ENCODE measurements around the gene PIP5K1B. TPM values are rescaled to one million over a fixed set of nuclear protein-coding genes. Genes with fewer than 3 reads are reported as not detected.

The PIP5K1B gene
- total RNA-seq, 1 experiment from 2014 or later = 9.0 TPM

DNA sequence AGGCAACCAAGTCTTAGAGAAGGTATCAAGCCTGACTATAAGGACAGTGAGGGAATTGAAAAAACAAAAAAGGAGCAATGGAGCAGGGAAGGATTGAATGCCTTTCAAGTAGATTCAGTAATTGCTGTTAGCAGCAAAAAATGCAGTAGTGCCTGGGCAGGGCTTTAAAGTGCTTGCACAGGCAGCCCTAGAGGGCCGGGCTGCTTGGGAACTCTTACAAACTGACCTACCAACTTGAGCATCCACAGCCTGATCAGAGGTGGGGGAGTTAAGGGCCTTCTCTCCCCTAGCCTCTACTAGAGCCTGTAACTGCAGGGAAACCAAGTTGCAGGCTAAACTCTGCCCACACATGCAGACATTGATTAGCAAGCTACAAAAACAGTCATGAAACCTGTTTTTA, 349.9 kb downstream of the PIP5K1B start:
- BruUV-seq (replicated peaks) = no TSS peak
- no peaks in the 10 kb centered on the region for H3K27me3 Mint-ChIP-seq (ENCODE audit: unreplicated experiment)

DNA sequence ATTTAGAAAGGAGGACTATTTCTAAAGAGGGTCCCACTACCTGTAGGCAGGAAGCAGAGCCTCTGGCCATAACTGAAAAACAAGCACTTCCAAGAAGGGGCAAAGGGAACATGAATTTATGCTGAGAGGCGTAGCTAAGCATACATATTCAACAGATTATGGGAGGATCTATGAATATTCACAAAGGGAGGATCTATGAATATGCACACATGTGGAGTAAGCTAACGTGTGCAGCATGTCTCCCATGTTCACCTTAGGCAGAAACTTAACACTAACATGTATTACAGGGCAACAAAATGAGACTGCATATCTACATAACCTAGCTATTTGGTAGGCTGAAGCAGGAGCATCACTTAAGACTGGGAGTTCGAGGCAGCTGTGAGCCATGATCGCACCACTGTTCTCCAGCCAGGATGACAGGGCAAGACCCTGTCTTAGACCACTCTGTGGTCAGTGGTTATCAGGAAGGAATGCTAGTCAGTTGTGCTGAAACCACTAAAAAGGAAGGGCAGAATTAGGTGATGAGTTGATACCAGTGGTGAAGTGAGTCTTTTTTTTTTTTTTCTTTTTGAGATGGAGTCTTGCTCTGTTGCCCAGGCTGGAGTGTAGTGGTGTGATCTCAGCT, 351.3 kb downstream of the PIP5K1B start:
- H3K36me3 Mint-ChIP-seq (ENCODE audit: insufficient read depth, unreplicated experiment) = peaks cover 5% of the 10 kb centered on the region
- no peaks in the 10 kb centered on the region for H3K4me1 Mint-ChIP-seq (ENCODE audit: low read depth, unreplicated experiment)
- TF ChIP-seq, protein P1, sequence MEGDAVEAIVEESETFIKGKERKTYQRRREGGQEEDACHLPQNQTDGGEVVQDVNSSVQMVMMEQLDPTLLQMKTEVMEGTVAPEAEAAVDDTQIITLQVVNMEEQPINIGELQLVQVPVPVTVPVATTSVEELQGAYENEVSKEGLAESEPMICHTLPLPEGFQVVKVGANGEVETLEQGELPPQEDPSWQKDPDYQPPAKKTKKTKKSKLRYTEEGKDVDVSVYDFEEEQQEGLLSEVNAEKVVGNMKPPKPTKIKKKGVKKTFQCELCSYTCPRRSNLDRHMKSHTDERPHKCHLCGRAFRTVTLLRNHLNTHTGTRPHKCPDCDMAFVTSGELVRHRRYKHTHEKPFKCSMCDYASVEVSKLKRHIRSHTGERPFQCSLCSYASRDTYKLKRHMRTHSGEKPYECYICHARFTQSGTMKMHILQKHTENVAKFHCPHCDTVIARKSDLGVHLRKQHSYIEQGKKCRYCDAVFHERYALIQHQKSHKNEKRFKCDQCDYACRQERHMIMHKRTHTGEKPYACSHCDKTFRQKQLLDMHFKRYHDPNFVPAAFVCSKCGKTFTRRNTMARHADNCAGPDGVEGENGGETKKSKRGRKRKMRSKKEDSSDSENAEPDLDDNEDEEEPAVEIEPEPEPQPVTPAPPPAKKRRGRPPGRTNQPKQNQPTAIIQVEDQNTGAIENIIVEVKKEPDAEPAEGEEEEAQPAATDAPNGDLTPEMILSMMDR (IDR thresholded peaks at IDR 0.05; ENCODE audit: unreplicated experiment) = no peak
- H3K9me3 Mint-ChIP-seq (ENCODE audit: low read depth, unreplicated experiment) = no peaks in the 10 kb centered on the region
- CTCF ChIA-PET = interaction anchor here (1.1 kb wide), 1 partner anchor 103 kb away, joined by 3 read pairs; no protein-coding TSS in a partner anchor
- no peak overlapping the region for H3K27ac Mint-ChIP-seq (ENCODE audit: unreplicated experiment)
- no peak overlapping the region for H3K4me3 Mint-ChIP-seq (ENCODE audit: low read depth, unreplicated experiment)
- no peaks in the 10 kb centered on the region for H3K27me3 Mint-ChIP-seq (ENCODE audit: unreplicated experiment)
- intact Hi-C loops (cut with micrococcal nuclease; ENCODE audit: unreplicated experiment) = no loop called here
- BruUV-seq (replicated peaks) = no TSS peak
- no peak for DNase-seq

More for the DNA sequence above, 349.9 kb downstream of the PIP5K1B start:
- H3K27ac Mint-ChIP-seq (ENCODE audit: unreplicated experiment) = no peak overlapping the region
- no peaks in the 10 kb centered on the region for H3K9me3 Mint-ChIP-seq (ENCODE audit: low read depth, unreplicated experiment)
- peaks cover 5% of the 10 kb centered on the region for H3K36me3 Mint-ChIP-seq (ENCODE audit: insufficient read depth, unreplicated experiment)
- DNase-seq = no peak
- intact Hi-C loops (cut with micrococcal nuclease; ENCODE audit: unreplicated experiment) = loop anchor here (1.0 to 5.0 kb wide), 3 partner anchors 37 to 138 kb away; no protein-coding TSS in a partner anchor
- no peak overlapping the region for H3K4me3 Mint-ChIP-seq (ENCODE audit: low read depth, unreplicated experiment)
- CTCF ChIA-PET = interaction anchor here (2.3 kb wide), 1 partner anchor 138 kb away, joined by 15 read pairs; no protein-coding TSS in a partner anchor
- TF ChIP-seq, protein P1 (IDR thresholded peaks at IDR 0.05; ENCODE audit: unreplicated experiment) = no peak
- no peaks in the 10 kb centered on the region for H3K4me1 Mint-ChIP-seq (ENCODE audit: low read depth, unreplicated experiment)

DNA sequence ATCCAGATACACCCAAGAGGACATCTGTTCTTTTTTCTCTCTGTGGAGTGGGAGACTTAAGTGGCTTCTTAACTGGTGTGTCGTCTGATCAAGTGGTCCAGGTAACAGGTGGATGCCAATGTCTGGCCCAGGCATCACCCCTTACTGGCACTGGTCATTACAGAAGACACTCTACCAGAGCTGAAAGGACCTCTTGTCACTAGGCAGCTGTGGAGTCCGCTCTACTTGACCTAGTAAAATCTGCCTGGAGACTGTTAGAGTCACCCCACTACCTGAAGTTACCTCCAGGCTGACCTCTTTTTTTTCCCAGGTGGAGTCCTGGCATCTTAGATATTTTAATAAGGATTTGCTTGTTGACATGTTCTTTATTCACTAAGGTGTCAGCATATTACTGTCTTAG, 353.1 kb downstream of the PIP5K1B start:
- Mint-ChIP-seq H3K36me3 (ENCODE audit: insufficient read depth, unreplicated experiment) (peaks cover 4% of the 10 kb centered on the region), H3K27ac (ENCODE audit: unreplicated experiment) (no peak overlapping the region), H3K27me3 (ENCODE audit: unreplicated experiment) (no peaks in the 10 kb centered on the region), H3K9me3 (ENCODE audit: low read depth, unreplicated experiment) (no peaks in the 10 kb centered on the region), H3K4me1 (ENCODE audit: low read depth, unreplicated experiment) (no peaks in the 10 kb centered on the region), H3K4me3 (ENCODE audit: low read depth, unreplicated experiment) (no peak overlapping the region)
- TF ChIP-seq, protein P1 (IDR thresholded peaks at IDR 0.05; ENCODE audit: unreplicated experiment) = no peak
- intact Hi-C loops (cut with micrococcal nuclease; ENCODE audit: unreplicated experiment) = no loop called here
- CTCF ChIA-PET = no interaction called here
- DNase-seq = no peak
- BruUV-seq (replicated peaks) = no TSS peak

Other genes with a start within 250 kb of the PIP5K1B start
- not detected in 2 replicates for gene TMEM252, start 164.4 kb upstream of the PIP5K1B start, total RNA-seq (2022)

Measured in Calu3 (cell line).